ENCODE data around the gene C16orf78. TPM values are rescaled to one million over a fixed set of nuclear protein-coding genes. Genes with fewer than 3 reads are reported as not detected.

The C16orf78 gene
- total and polyA plus RNA-seq, 2 of the 4 experiments (the other 2 are of a cell fraction): not detected

DNA sequence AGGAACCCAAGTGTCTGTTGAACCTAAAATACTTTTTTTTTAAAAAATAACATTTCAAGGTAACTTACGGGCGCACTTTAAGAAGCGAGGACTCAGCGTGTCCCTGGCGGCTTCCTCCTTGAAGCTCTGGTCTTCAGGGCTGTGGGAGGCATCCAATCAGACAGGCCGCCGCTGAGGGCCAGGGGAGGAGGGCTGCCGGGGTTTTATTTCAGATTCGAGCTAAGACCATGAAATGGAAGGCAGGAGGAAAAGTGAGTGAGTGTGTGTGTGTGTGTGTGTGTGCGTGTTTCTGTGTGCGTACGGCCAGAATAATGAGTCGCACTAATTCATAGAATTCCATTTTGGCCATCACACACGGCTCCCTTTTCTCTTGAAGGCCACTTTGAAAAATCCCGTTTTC lies 41.1 kb downstream of the C16orf78 start:
- Histone ChIP-seq H2BK15ac (ENCODE audit: low read depth, low read length) (no peak overlapping the region), H3K18ac (ENCODE audit: low read depth, low read length) (no peak overlapping the region), H2AK9ac (replicated peaks; ENCODE audit: low read depth, low read length, poor library complexity) (no peak overlapping the region), H3K36me3 (ENCODE audit: control insufficient read depth, insufficient read depth, low read length) (no peaks in the 10 kb centered on the region), H3K27me3 (ENCODE audit: control insufficient read depth, insufficient read depth, low read length) (no peaks in the 10 kb centered on the region), H3K27ac (ENCODE audit: insufficient read depth, low read length) (no peak overlapping the region), H2AFZ (replicated peaks; ENCODE audit: low read length, poor library complexity) (no peak overlapping the region), H3K79me1 (ENCODE audit: low read depth in 1 of 2, low read length in 2 of 2) (no peaks in the 10 kb centered on the region), H2BK120ac (ENCODE audit: low read depth, low read length) (no peak overlapping the region), H3K4me1 (ENCODE audit: control insufficient read depth, insufficient read depth, low read length) (no peaks in the 10 kb centered on the region), H3K4me2 (ENCODE audit: low read depth, low read length) (no peak overlapping the region), H3K14ac (replicated peaks; ENCODE audit: low read depth, low read length) (no peak overlapping the region), H3K9me3 (ENCODE audit: control insufficient read depth, insufficient read depth, low read length) (no peaks in the 10 kb centered on the region), H3K9me1 (ENCODE audit: insufficient read depth, low read length) (no peaks in the 10 kb centered on the region), H3K4ac (ENCODE audit: low read depth, low read length) (no peak overlapping the region), H4K8ac (ENCODE audit: low read depth in 2 of 2, low read length in 2 of 2) (no peak overlapping the region), H3K9ac (ENCODE audit: low read depth, low read length) (no peak overlapping the region), H2BK5ac (ENCODE audit: low read depth, low read length, poor library complexity, severe bottlenecking) (no peak overlapping the region), H3K56ac (ENCODE audit: extremely low read depth, insufficient read depth, low read length) (no peak overlapping the region), H2BK20ac (ENCODE audit: low read depth, low read length) (no peak overlapping the region), H4K5ac (ENCODE audit: low read depth, low read length) (no peak overlapping the region), H3K23ac (ENCODE audit: low read depth, low read length) (no peak overlapping the region), H4K91ac (ENCODE audit: insufficient read depth, low read depth, low read length) (no peak overlapping the region), H2AK5ac (ENCODE audit: low read depth, low read length) (no peak overlapping the region), H4K20me1 (ENCODE audit: insufficient read depth, low read length) (no peaks in the 10 kb centered on the region), H3K4me3 (ENCODE audit: insufficient read depth, low read depth, low read length) (no peak overlapping the region)
- 60% methylated on average over 3 of the region's 15 CpGs; no CpG with 5 or more reads in 1 of the 2 experiments for whole genome bisulfite sequencing, 2 experiments (ENCODE audit: extremely low coverage in 2 of 2, insufficient read length in 1 of 2)
- BruUV-seq (replicated peaks): no TSS peak
- ATAC-seq (ENCODE audit: low read depth) (no peak), DNase-seq (no peak)
- CTCF ChIA-PET: no interaction called here
- TF ChIP-seq MAFK (IDR thresholded peaks at IDR 0.05; ENCODE audit: low read depth, low read length) (no peak), FOS (IDR thresholded peaks at IDR 0.05; ENCODE audit: low read depth, low read length) (no peak), RFX5 (IDR thresholded peaks at IDR 0.05; ENCODE audit: low read depth, low read length) (no peak), RCOR1 (IDR thresholded peaks at IDR 0.05; ENCODE audit: insufficient replicate concordance, low read length) (no peak), SMC3 (IDR thresholded peaks at IDR 0.05; ENCODE audit: low read depth, low read length) (no peak), MAZ (IDR thresholded peaks at IDR 0.05; ENCODE audit: borderline replicate concordance, low read depth, low read length) (no peak), CEBPB (IDR thresholded peaks at IDR 0.05; ENCODE audit: low read depth, low read length) (no peak), MXI1 (IDR thresholded peaks at IDR 0.05; ENCODE audit: borderline replicate concordance, low read depth, low read length) (no peak), NFE2L2 (IDR thresholded peaks at IDR 0.05; ENCODE audit: low read depth, low read length) (no peak), ELK1 (IDR thresholded peaks at IDR 0.05; ENCODE audit: borderline replicate concordance, low read depth, low read length) (no peak), POLR2A (IDR thresholded peaks at IDR 0.05; ENCODE audit: low read depth, low read length) (no peak)
- TF ChIP-seq, protein P1, sequence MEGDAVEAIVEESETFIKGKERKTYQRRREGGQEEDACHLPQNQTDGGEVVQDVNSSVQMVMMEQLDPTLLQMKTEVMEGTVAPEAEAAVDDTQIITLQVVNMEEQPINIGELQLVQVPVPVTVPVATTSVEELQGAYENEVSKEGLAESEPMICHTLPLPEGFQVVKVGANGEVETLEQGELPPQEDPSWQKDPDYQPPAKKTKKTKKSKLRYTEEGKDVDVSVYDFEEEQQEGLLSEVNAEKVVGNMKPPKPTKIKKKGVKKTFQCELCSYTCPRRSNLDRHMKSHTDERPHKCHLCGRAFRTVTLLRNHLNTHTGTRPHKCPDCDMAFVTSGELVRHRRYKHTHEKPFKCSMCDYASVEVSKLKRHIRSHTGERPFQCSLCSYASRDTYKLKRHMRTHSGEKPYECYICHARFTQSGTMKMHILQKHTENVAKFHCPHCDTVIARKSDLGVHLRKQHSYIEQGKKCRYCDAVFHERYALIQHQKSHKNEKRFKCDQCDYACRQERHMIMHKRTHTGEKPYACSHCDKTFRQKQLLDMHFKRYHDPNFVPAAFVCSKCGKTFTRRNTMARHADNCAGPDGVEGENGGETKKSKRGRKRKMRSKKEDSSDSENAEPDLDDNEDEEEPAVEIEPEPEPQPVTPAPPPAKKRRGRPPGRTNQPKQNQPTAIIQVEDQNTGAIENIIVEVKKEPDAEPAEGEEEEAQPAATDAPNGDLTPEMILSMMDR (conservative IDR thresholded peaks at IDR 0.05; ENCODE audit: low read depth, low read length): no peak
- TF ChIP-seq, protein P2, sequence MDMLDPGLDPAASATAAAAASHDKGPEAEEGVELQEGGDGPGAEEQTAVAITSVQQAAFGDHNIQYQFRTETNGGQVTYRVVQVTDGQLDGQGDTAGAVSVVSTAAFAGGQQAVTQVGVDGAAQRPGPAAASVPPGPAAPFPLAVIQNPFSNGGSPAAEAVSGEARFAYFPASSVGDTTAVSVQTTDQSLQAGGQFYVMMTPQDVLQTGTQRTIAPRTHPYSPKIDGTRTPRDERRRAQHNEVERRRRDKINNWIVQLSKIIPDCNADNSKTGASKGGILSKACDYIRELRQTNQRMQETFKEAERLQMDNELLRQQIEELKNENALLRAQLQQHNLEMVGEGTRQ (IDR thresholded peaks at IDR 0.05; ENCODE audit: low read depth, low read length): no peak
- dilution Hi-C loops (cut with HindIII; ENCODE audit: low sequenced_read_pairs, unreplicated experiment): no loop called here
- intact Hi-C loops (cut with micrococcal nuclease): no loop called here
- in situ Hi-C loops (cut with MboI; ENCODE audit: low sequenced_read_pairs): no loop called here
- POLR2A ChIA-PET (ENCODE audit: unreplicated experiment): no interaction called here
